ENCODE data around the gene CD44. TPM values are rescaled to one million over a fixed set of nuclear protein-coding genes. Genes with fewer than 3 reads are reported as not detected.

CD44 gene
- polyA plus RNA-seq, 2 of the 4 experiments (the other 2 are of a cell fraction), result 309 to 585 TPM

DNA sequence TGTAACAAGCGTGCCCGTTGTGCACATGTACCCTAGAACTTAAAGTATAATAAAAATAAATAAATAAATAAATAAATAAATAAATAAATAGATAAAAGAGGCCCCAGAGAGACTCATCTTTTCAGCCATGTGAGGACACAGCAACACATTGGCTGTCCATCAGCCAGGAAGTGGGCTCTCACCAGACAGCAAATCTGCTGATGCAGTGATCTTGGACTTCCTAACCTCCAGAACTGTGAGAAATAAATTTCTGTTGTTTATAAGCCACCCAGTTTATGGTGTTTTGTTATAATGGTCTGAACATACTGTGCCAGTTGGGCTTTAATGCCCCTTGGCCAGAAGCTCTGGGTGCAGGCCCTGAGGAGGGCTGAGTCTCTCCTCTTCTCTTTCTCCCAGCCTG, 42.2 kb upstream of the CD44 start:
- peaks cover 18% of the 10 kb centered on the region; the same call in 2 of the 3 replicates for H3K4me1 ChIP-seq
- no peak overlapping the region for H3K4me2 ChIP-seq
- ChIA-PET POLR2A (no interaction called here), CTCF (interaction anchor here (1.1 kb wide), 1 partner anchor 16 kb away, joined by 3 read pairs; no protein-coding TSS in a partner anchor)
- no peak overlapping the region for H3K4me3 ChIP-seq
- H3K9me3 ChIP-seq, result no peaks in the 10 kb centered on the region
- TF ChIP-seq MAFK (IDR thresholded peaks at IDR 0.05; ENCODE audit: partially characterized antibody), result peak; percentile 53
- TF ChIP-seq MAZ (IDR thresholded peaks at IDR 0.05; ENCODE audit: borderline replicate concordance, low read depth, low read length), result no peak
- no peak for TF ChIP-seq JUNB (IDR thresholded peaks at IDR 0.05)
- TF ChIP-seq ZFP36 (IDR thresholded peaks at IDR 0.05; ENCODE audit: borderline replicate concordance, partially characterized antibody), result no peak
- TF ChIP-seq CEBPB (IDR thresholded peaks at IDR 0.05), result no peak
- no peak for TF ChIP-seq FOSL2 (IDR thresholded peaks at IDR 0.05)
- TF ChIP-seq FOSL2 (CRISPR knock-in tag; IDR thresholded peaks at IDR 0.05), result no peak
- TF ChIP-seq SMC3 (IDR thresholded peaks at IDR 0.05), result no peak
- TF ChIP-seq ZC3H11A (IDR thresholded peaks at IDR 0.05), result peak; percentile 20; the same call in 1 of the 2 replicates
- ATAC-seq (no peak), DNase-seq (ENCODE audit: low read depth in 1 of 2, low spot score in 1 of 2) (no peak), FAIRE-seq (no peak)
- no peak overlapping the region for H3K27ac ChIP-seq
- WGBS (ENCODE audit: missing lambda C conversion rate), result 39% methylated on average over 2 of the region's 2 CpGs

DNA sequence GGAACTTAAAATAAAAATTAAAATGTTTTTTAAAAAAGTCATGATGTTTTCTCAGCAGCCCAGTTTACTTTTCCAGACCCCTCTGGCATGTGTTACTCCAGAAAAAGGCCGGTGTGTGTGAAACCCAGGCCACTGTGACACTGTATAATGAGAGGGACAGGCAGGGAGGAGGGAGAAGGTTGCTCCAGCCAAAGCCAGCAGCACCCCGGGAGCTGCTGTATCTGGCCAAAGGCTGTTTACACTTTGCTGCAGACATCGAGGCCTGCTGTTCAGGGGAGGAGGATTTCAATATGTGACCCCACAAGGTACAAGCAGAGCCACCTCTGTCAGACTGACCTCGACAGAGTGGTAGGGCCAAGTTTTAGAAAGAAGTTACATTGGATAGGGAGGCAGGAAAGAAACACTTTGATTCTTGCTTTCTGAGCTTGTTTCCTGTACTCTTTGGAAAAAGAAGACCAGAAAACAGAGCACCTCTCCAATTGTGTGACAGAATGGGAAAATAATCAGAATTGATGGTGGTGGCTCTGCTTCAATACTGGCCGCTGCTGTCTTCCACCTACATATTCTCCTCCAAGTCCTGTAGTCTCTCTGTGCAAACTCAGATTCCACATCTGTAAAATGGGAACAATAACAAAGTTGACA, 41.0 kb upstream of the CD44 start:
- Histone ChIP-seq H3K9me3 (no peaks in the 10 kb centered on the region), H3K4me1 (peaks cover 18% of the 10 kb centered on the region; the same call in 2 of the 3 replicates), H3K4me2 (no peak overlapping the region), H3K27ac (peak overlapping the region in 1 of 2 experiments; percentile 43; a peak in 1 of 6 replicates), H3K4me3 (no peak overlapping the region)
- TF ChIP-seq HMGXB4 (CRISPR knock-in tag; IDR thresholded peaks at IDR 0.05; ENCODE audit: borderline replicate concordance) (no peak), HES2 (IDR thresholded peaks at IDR 0.05) (no peak), MAZ (IDR thresholded peaks at IDR 0.05; ENCODE audit: borderline replicate concordance, low read depth, low read length) (no peak), HOXA7 (CRISPR knock-in tag; IDR thresholded peaks at IDR 0.05) (no peak), MYC (IDR thresholded peaks at IDR 0.05; ENCODE audit: borderline replicate concordance, low read length) (no peak), SMC3 (IDR thresholded peaks at IDR 0.05) (no peak), FOXS1 (CRISPR knock-in tag; IDR thresholded peaks at IDR 0.05) (no peak)
- TF ChIP-seq, protein P1, sequence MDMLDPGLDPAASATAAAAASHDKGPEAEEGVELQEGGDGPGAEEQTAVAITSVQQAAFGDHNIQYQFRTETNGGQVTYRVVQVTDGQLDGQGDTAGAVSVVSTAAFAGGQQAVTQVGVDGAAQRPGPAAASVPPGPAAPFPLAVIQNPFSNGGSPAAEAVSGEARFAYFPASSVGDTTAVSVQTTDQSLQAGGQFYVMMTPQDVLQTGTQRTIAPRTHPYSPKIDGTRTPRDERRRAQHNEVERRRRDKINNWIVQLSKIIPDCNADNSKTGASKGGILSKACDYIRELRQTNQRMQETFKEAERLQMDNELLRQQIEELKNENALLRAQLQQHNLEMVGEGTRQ (IDR thresholded peaks at IDR 0.05), result no peak
- TF ChIP-seq, protein P2, sequence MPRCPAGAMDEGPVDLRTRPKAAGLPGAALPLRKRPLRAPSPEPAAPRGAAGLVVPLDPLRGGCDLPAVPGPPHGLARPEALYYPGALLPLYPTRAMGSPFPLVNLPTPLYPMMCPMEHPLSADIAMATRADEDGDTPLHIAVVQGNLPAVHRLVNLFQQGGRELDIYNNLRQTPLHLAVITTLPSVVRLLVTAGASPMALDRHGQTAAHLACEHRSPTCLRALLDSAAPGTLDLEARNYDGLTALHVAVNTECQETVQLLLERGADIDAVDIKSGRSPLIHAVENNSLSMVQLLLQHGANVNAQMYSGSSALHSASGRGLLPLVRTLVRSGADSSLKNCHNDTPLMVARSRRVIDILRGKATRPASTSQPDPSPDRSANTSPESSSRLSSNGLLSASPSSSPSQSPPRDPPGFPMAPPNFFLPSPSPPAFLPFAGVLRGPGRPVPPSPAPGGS (IDR thresholded peaks at IDR 0.05), result no peak
- no peak for FAIRE-seq
- ChIA-PET CTCF (interaction anchor here (1.1 kb wide), 1 partner anchor 18 kb away, joined by 3 read pairs; no protein-coding TSS in a partner anchor), POLR2A (no interaction called here)
- 48% methylated on average over 5 of the region's 5 CpGs for WGBS (ENCODE audit: missing lambda C conversion rate)
- ATAC-seq, result no peak
- no peak for DNase-seq (ENCODE audit: low read depth in 1 of 2, low spot score in 1 of 2)

- WGBS (ENCODE audit: missing lambda C conversion rate), result 92% methylated on average over 5 of the region's 5 CpGs
- H3K4me2 ChIP-seq, result 0 out of 3 replicates have a peak overlapping the region, but pooled peaks have one; percentile 13
- no peaks in the 10 kb centered on the region for H3K9me3 ChIP-seq
- ChIA-PET POLR2A (no interaction called here), CTCF (no interaction called here)
- H3K4me1 ChIP-seq, result peaks cover 18% of the 10 kb centered on the region; the same call in 2 of the 3 replicates
- no peak for DNase-seq (ENCODE audit: low read depth in 1 of 2, low spot score in 1 of 2)
- no peak for ATAC-seq
- H3K27ac ChIP-seq, result peak overlapping the region; percentile 5 to 70; a peak in 4 of 6 replicates
- H3K4me3 ChIP-seq, result no peak overlapping the region
- no peak for FAIRE-seq
- TF ChIP-seq ZNF302 (CRISPR knock-in tag; IDR thresholded peaks at IDR 0.05), result no peak
- no peak for TF ChIP-seq TP53 (CRISPR knock-in tag; IDR thresholded peaks at IDR 0.05)
- TF ChIP-seq E2F6 (IDR thresholded peaks at IDR 0.05; ENCODE audit: borderline replicate concordance, low read depth), result no peak
- TF ChIP-seq HES2 (IDR thresholded peaks at IDR 0.05), result no peak
- no peak for TF ChIP-seq RNF2 (IDR thresholded peaks at IDR 0.05; ENCODE audit: borderline replicate concordance, low read depth)
- no peak for TF ChIP-seq PBX3 (IDR thresholded peaks at IDR 0.05)
- TF ChIP-seq, protein P3, sequence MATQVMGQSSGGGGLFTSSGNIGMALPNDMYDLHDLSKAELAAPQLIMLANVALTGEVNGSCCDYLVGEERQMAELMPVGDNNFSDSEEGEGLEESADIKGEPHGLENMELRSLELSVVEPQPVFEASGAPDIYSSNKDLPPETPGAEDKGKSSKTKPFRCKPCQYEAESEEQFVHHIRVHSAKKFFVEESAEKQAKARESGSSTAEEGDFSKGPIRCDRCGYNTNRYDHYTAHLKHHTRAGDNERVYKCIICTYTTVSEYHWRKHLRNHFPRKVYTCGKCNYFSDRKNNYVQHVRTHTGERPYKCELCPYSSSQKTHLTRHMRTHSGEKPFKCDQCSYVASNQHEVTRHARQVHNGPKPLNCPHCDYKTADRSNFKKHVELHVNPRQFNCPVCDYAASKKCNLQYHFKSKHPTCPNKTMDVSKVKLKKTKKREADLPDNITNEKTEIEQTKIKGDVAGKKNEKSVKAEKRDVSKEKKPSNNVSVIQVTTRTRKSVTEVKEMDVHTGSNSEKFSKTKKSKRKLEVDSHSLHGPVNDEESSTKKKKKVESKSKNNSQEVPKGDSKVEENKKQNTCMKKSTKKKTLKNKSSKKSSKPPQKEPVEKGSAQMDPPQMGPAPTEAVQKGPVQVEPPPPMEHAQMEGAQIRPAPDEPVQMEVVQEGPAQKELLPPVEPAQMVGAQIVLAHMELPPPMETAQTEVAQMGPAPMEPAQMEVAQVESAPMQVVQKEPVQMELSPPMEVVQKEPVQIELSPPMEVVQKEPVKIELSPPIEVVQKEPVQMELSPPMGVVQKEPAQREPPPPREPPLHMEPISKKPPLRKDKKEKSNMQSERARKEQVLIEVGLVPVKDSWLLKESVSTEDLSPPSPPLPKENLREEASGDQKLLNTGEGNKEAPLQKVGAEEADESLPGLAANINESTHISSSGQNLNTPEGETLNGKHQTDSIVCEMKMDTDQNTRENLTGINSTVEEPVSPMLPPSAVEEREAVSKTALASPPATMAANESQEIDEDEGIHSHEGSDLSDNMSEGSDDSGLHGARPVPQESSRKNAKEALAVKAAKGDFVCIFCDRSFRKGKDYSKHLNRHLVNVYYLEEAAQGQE (IDR thresholded peaks at IDR 0.05), result no peak
- no peak for TF ChIP-seq HOXA7 (CRISPR knock-in tag; IDR thresholded peaks at IDR 0.05)
Observed at GRCh38 chr11:35098855-35099254, 40.1 kb upstream of the CD44 start.

All from A549 (cell line).